Erythroblast (primary cell): ENCODE measurements around the gene WNT7A.

Experiments used
- GATA1 ChIP-seq: IDR thresholded peaks from 2 replicates; pipeline ENCODE4 v1.6.1; 2011; ENCODE audit warnings: low read depth, mild to moderate bottlenecking, control low read depth, low read length, moderate library complexity
- POLR2A ChIP-seq: IDR thresholded peaks from 2 replicates; pipeline ENCODE4 v1.6.1; 2011; ENCODE audit warnings: mild to moderate bottlenecking, low read length

GRCh38 chr3:13916375-13916774, 36.5 kb upstream of the WNT7A start:
- TF ChIP-seq POLR2A = no peak
- no peak for TF ChIP-seq GATA1
